ENCODE data around the gene SPEF2. TPM values are rescaled to one million over a fixed set of nuclear protein-coding genes. Genes with fewer than 3 reads are reported as not detected.

Gene SPEF2
- total and polyA plus RNA-seq, 3 experiments from 2014 or later: 5.3 to 6.8 (median 5.5) TPM

GRCh38 chr5:35752012-35752411, 134.3 kb downstream of the SPEF2 start:
- Mint-ChIP-seq H3K36me3 (peaks cover 0 to 21% (median 5%) of the 10 kb centered on the region in 3 donors), H3K27ac (no peak overlapping the region), H3K4me3 (no peak overlapping the region), H3K9me3 (peaks cover 0 to 16% (median 9%) of the 10 kb centered on the region in 5 donors), H3K4me1 (peaks cover 0 to 13% (median 4%) of the 10 kb centered on the region in 3 donors), H3K27me3 (peaks cover 0 to 7% of the 10 kb centered on the region in 2 donors)
- H3K36me3 ChIP-seq (ENCODE audit: insufficient read depth, low read length): no peaks in the 10 kb centered on the region
- no peaks in the 10 kb centered on the region for H3K27me3 ChIP-seq (ENCODE audit: insufficient read depth, low read length, poor library complexity, severe bottlenecking)
- H3K4me3 ChIP-seq (ENCODE audit: low read length): no peak overlapping the region
- no peak for DNase-seq
- H3K9me3 ChIP-seq (ENCODE audit: low read length): no peaks in the 10 kb centered on the region
- H3K27ac ChIP-seq (ENCODE audit: low read depth, low read length): no peak overlapping the region
- ChIA-PET POLR2A (no interaction called here), CTCF (interaction anchor here (1.6 kb wide), 1 partner anchor 101 kb away, joined by 4 read pairs; no protein-coding TSS in a partner anchor)
- H3K4me1 ChIP-seq (ENCODE audit: insufficient read depth, low read length): no peaks in the 10 kb centered on the region

GRCh38 chr5:35753500-35753899, 135.8 kb downstream of the SPEF2 start:
- Mint-ChIP-seq H3K4me1 (peaks cover 4 to 18% (median 4%) of the 10 kb centered on the region in 3 donors), H3K27ac (peak overlapping the region in 1 of 8 donors; percentile 42), H3K36me3 (peaks cover 0 to 8% (median 3%) of the 10 kb centered on the region in 3 donors), H3K27me3 (peaks cover 0 to 3% of the 10 kb centered on the region in 2 donors), H3K4me3 (no peak overlapping the region), H3K9me3 (peaks cover 0 to 4% (median 1%) of the 10 kb centered on the region in 5 donors)
- Histone ChIP-seq H3K27me3 (ENCODE audit: insufficient read depth, low read length, poor library complexity, severe bottlenecking) (no peaks in the 10 kb centered on the region), H3K4me1 (ENCODE audit: insufficient read depth, low read length) (no peaks in the 10 kb centered on the region), H3K36me3 (ENCODE audit: insufficient read depth, low read length) (no peaks in the 10 kb centered on the region), H3K27ac (ENCODE audit: low read depth, low read length) (no peak overlapping the region), H3K4me3 (ENCODE audit: low read length) (no peak overlapping the region), H3K9me3 (ENCODE audit: low read length) (no peaks in the 10 kb centered on the region)
- DNase-seq: no peak
- ChIA-PET POLR2A (no interaction called here), CTCF (interaction anchor here (1.6 kb wide), 1 partner anchor 102 kb away, joined by 4 read pairs; no protein-coding TSS in a partner anchor)

GRCh38 chr5:35754481-35754880, 136.8 kb downstream of the SPEF2 start:
- Mint-ChIP-seq H3K27me3 (no peaks in the 10 kb centered on the region), H3K4me1 (peaks cover 3 to 11% (median 4%) of the 10 kb centered on the region in 3 donors), H3K27ac (peak overlapping the region in 1 of 8 donors; percentile 58), H3K36me3 (peaks cover 0 to 9% (median 3%) of the 10 kb centered on the region in 3 donors), H3K4me3 (no peak overlapping the region), H3K9me3 (peaks cover 0 to 3% (median 0%) of the 10 kb centered on the region in 5 donors)
- Histone ChIP-seq H3K9me3 (ENCODE audit: low read length) (no peaks in the 10 kb centered on the region), H3K36me3 (ENCODE audit: insufficient read depth, low read length) (no peaks in the 10 kb centered on the region), H3K27me3 (ENCODE audit: insufficient read depth, low read length, poor library complexity, severe bottlenecking) (no peaks in the 10 kb centered on the region), H3K27ac (ENCODE audit: low read depth, low read length) (no peak overlapping the region), H3K4me3 (ENCODE audit: low read length) (no peak overlapping the region), H3K4me1 (ENCODE audit: insufficient read depth, low read length) (no peaks in the 10 kb centered on the region)
- no peak for DNase-seq
- CTCF ChIA-PET: no interaction called here
- POLR2A ChIA-PET: no interaction called here

- no peak overlapping the region for H3K4me3 ChIP-seq (ENCODE audit: low read length)
- ChIA-PET POLR2A (no interaction called here), CTCF (no interaction called here)
- no peak overlapping the region for H3K27ac ChIP-seq (ENCODE audit: low read depth, low read length)
- H3K4me1 ChIP-seq (ENCODE audit: insufficient read depth, low read length): peaks cover under 1% of the 10 kb centered on the region
- H3K27me3 ChIP-seq (ENCODE audit: insufficient read depth, low read length, poor library complexity, severe bottlenecking): no peaks in the 10 kb centered on the region
- Mint-ChIP-seq H3K4me3 (no peak overlapping the region), H3K27me3 (no peaks in the 10 kb centered on the region), H3K27ac (peak overlapping the region in 1 of 8 donors; percentile 24), H3K4me1 (peaks cover 3 to 15% (median 4%) of the 10 kb centered on the region in 3 donors), H3K9me3 (no peaks in the 10 kb centered on the region), H3K36me3 (peaks cover 0 to 9% (median 3%) of the 10 kb centered on the region in 3 donors)
- no peaks in the 10 kb centered on the region for H3K9me3 ChIP-seq (ENCODE audit: low read length)
- no peaks in the 10 kb centered on the region for H3K36me3 ChIP-seq (ENCODE audit: insufficient read depth, low read length)
- no peak for DNase-seq
Measured at GRCh38 chr5:35755966-35756365, 138.3 kb downstream of the SPEF2 start.

- peaks cover 0 to 3% of the 10 kb centered on the region in 2 donors for H3K27me3 Mint-ChIP-seq
- ChIA-PET POLR2A (no interaction called here), CTCF (no interaction called here)
- H3K4me1 Mint-ChIP-seq: peaks cover 6 to 30% (median 12%) of the 10 kb centered on the region in 3 donors
- H3K27ac ChIP-seq (ENCODE audit: low read depth, low read length): no peak overlapping the region
- no peaks in the 10 kb centered on the region for H3K9me3 ChIP-seq (ENCODE audit: low read length)
- H3K4me3 ChIP-seq (ENCODE audit: low read length): no peak overlapping the region
- no peaks in the 10 kb centered on the region for H3K36me3 ChIP-seq (ENCODE audit: insufficient read depth, low read length)
- peak overlapping the region in 3 of 8 donors; percentile 19 to 42 (median 36) for H3K27ac Mint-ChIP-seq
- no peaks in the 10 kb centered on the region for H3K27me3 ChIP-seq (ENCODE audit: insufficient read depth, low read length, poor library complexity, severe bottlenecking)
- peaks cover 8% of the 10 kb centered on the region for H3K4me1 ChIP-seq (ENCODE audit: insufficient read depth, low read length)
- DNase-seq: no peak
- no peak overlapping the region for H3K4me3 Mint-ChIP-seq
- peaks cover 0 to 9% (median 3%) of the 10 kb centered on the region in 3 donors for H3K36me3 Mint-ChIP-seq
- H3K9me3 Mint-ChIP-seq: no peaks in the 10 kb centered on the region
Measured at GRCh38 chr5:35758151-35758724, 140.6 kb downstream of the SPEF2 start.

- ChIA-PET POLR2A (no interaction called here), CTCF (no interaction called here)
- H3K27ac Mint-ChIP-seq: peak overlapping the region in 5 of 8 donors; percentile 17 to 87 (median 34)
- H3K4me3 Mint-ChIP-seq: peak overlapping the region in 2 of 7 donors; percentile 6 to 14
- Histone ChIP-seq H3K4me3 (ENCODE audit: low read length) (no peak overlapping the region), H3K9me3 (ENCODE audit: low read length) (no peaks in the 10 kb centered on the region), H3K27ac (ENCODE audit: low read depth, low read length) (no peak overlapping the region), H3K36me3 (ENCODE audit: insufficient read depth, low read length) (no peaks in the 10 kb centered on the region), H3K27me3 (ENCODE audit: insufficient read depth, low read length, poor library complexity, severe bottlenecking) (no peaks in the 10 kb centered on the region), H3K4me1 (ENCODE audit: insufficient read depth, low read length) (peaks cover 8% of the 10 kb centered on the region)
- no peaks in the 10 kb centered on the region for H3K9me3 Mint-ChIP-seq
- peak in 2 of 5 donors; percentile 24 to 62 for DNase-seq
- peaks cover 1 to 3% (median 2%) of the 10 kb centered on the region in 3 donors for H3K36me3 Mint-ChIP-seq
- H3K4me1 Mint-ChIP-seq: peaks cover 6 to 45% (median 20%) of the 10 kb centered on the region in 3 donors
- H3K27me3 Mint-ChIP-seq: peaks cover 0 to 3% of the 10 kb centered on the region in 2 donors
Measured at GRCh38 chr5:35761541-35761940, 143.9 kb downstream of the SPEF2 start.

GRCh38 chr5:35762368-35762767, 144.7 kb downstream of the SPEF2 start:
- no peak overlapping the region for H3K4me3 Mint-ChIP-seq
- no peaks in the 10 kb centered on the region for H3K9me3 Mint-ChIP-seq
- Histone ChIP-seq H3K4me1 (ENCODE audit: insufficient read depth, low read length) (peaks cover 8% of the 10 kb centered on the region), H3K4me3 (ENCODE audit: low read length) (no peak overlapping the region), H3K36me3 (ENCODE audit: insufficient read depth, low read length) (no peaks in the 10 kb centered on the region), H3K27ac (ENCODE audit: low read depth, low read length) (no peak overlapping the region), H3K9me3 (ENCODE audit: low read length) (no peaks in the 10 kb centered on the region), H3K27me3 (ENCODE audit: insufficient read depth, low read length, poor library complexity, severe bottlenecking) (no peaks in the 10 kb centered on the region)
- ChIA-PET POLR2A (no interaction called here), CTCF (no interaction called here)
- peaks cover 6 to 45% (median 20%) of the 10 kb centered on the region in 3 donors for H3K4me1 Mint-ChIP-seq
- H3K27me3 Mint-ChIP-seq: peaks cover 0 to 3% of the 10 kb centered on the region in 2 donors
- no peak overlapping the region for H3K27ac Mint-ChIP-seq
- H3K36me3 Mint-ChIP-seq: peaks cover 1 to 3% (median 2%) of the 10 kb centered on the region in 3 donors
- DNase-seq: no peak

GRCh38 chr5:35765921-35766320, 148.3 kb downstream of the SPEF2 start:
- Histone ChIP-seq H3K4me1 (ENCODE audit: insufficient read depth, low read length) (peaks cover 8% of the 10 kb centered on the region), H3K9me3 (ENCODE audit: low read length) (no peaks in the 10 kb centered on the region), H3K27me3 (ENCODE audit: insufficient read depth, low read length, poor library complexity, severe bottlenecking) (no peaks in the 10 kb centered on the region), H3K4me3 (ENCODE audit: low read length) (no peak overlapping the region), H3K36me3 (ENCODE audit: insufficient read depth, low read length) (no peaks in the 10 kb centered on the region), H3K27ac (ENCODE audit: low read depth, low read length) (no peak overlapping the region)
- H3K9me3 Mint-ChIP-seq: no peaks in the 10 kb centered on the region
- peaks cover 3 to 7% of the 10 kb centered on the region in 2 donors for H3K27me3 Mint-ChIP-seq
- no peak overlapping the region for H3K4me3 Mint-ChIP-seq
- H3K4me1 Mint-ChIP-seq: peaks cover 3 to 35% (median 16%) of the 10 kb centered on the region in 3 donors
- ChIA-PET POLR2A (no interaction called here), CTCF (interaction anchor here (1.6 kb wide), 1 partner anchor 110 kb away, joined by 4 read pairs; no protein-coding TSS in a partner anchor)
- H3K36me3 Mint-ChIP-seq: peaks cover 1 to 4% (median 2%) of the 10 kb centered on the region in 3 donors
- DNase-seq: no peak
- H3K27ac Mint-ChIP-seq: no peak overlapping the region
